Measurements from ENCODE around the gene MESD.

The MESD gene

GRCh38 chr15:80940851-80941250 lies 48.8 kb downstream of the MESD start:
- H3K4me3 ChIP-seq (ENCODE audit: low read depth, low read length) = no peak overlapping the region

GRCh38 chr15:80940331-80940730 lies 49.3 kb downstream of the MESD start:
- H3K4me3 ChIP-seq (ENCODE audit: low read depth, low read length) = no peak overlapping the region

- no peak overlapping the region for H3K4me3 ChIP-seq (ENCODE audit: low read depth, low read length)
These were observed 50.4 kb downstream of the MESD start for GRCh38 chr15:80939216-80939615.

- no peak overlapping the region for H3K4me3 ChIP-seq (ENCODE audit: low read depth, low read length)
These were observed 51.9 kb downstream of the MESD start for GRCh38 chr15:80937718-80938117.

- no peak overlapping the region for H3K4me3 ChIP-seq (ENCODE audit: low read depth, low read length)
These were observed 53.1 kb downstream of the MESD start for GRCh38 chr15:80936288-80937078.

GRCh38 chr15:80934761-80935221 lies 54.8 kb downstream of the MESD start:
- H3K4me3 ChIP-seq (ENCODE audit: low read depth, low read length) = no peak overlapping the region

GRCh38 chr15:80932989-80933388 lies 56.6 kb downstream of the MESD start:
- H3K4me3 ChIP-seq (ENCODE audit: low read depth, low read length) = no peak overlapping the region

- no peak overlapping the region for H3K4me3 ChIP-seq (ENCODE audit: low read depth, low read length)
These were observed 57.2 kb downstream of the MESD start for GRCh38 chr15:80932513-80932815.

- H3K4me3 ChIP-seq (ENCODE audit: low read depth, low read length) = no peak overlapping the region
These were observed 57.7 kb downstream of the MESD start for GRCh38 chr15:80931721-80932512.

GRCh38 chr15:80931191-80931590 lies 58.4 kb downstream of the MESD start:
- no peak overlapping the region for H3K4me3 ChIP-seq (ENCODE audit: low read depth, low read length)

GRCh38 chr15:80929689-80930088 lies 59.9 kb downstream of the MESD start:
- H3K4me3 ChIP-seq (ENCODE audit: low read depth, low read length) = no peak overlapping the region

GRCh38 chr15:80929225-80929624 lies 60.4 kb downstream of the MESD start:
- H3K4me3 ChIP-seq (ENCODE audit: low read depth, low read length) = no peak overlapping the region

GRCh38 chr15:80926126-80926525 lies 63.5 kb downstream of the MESD start:
- no peak overlapping the region for H3K4me3 ChIP-seq (ENCODE audit: low read depth, low read length)

- H3K4me3 ChIP-seq (ENCODE audit: low read depth, low read length) = no peak overlapping the region
These were observed 64.0 kb downstream of the MESD start for GRCh38 chr15:80925597-80926059.

GRCh38 chr15:80924278-80924677 lies 65.3 kb downstream of the MESD start:
- H3K4me3 ChIP-seq (ENCODE audit: low read depth, low read length) = no peak overlapping the region

- no peak overlapping the region for H3K4me3 ChIP-seq (ENCODE audit: low read depth, low read length)
These were observed 66.0 kb downstream of the MESD start for GRCh38 chr15:80923668-80924067.

- no peak overlapping the region for H3K4me3 ChIP-seq (ENCODE audit: low read depth, low read length)
These were observed 67.7 kb downstream of the MESD start for GRCh38 chr15:80921736-80922410.

GRCh38 chr15:80920271-80920699 lies 69.3 kb downstream of the MESD start:
- no peak overlapping the region for H3K4me3 ChIP-seq (ENCODE audit: low read depth, low read length)

GRCh38 chr15:80918196-80918783 lies 71.3 kb downstream of the MESD start:
- H3K4me3 ChIP-seq (ENCODE audit: low read depth, low read length) = no peak overlapping the region

- no peak overlapping the region for H3K4me3 ChIP-seq (ENCODE audit: low read depth, low read length)
These were observed 73.6 kb downstream of the MESD start for GRCh38 chr15:80916056-80916455.

- no peak overlapping the region for H3K4me3 ChIP-seq (ENCODE audit: low read depth, low read length)
These were observed 74.1 kb downstream of the MESD start for GRCh38 chr15:80915472-80915871.

All from iPS-11a (cell line).